Left renal pelvis (tissue), 4 donors: ENCODE data around the gene NCOA1. TPM values are rescaled to one million over a fixed set of nuclear protein-coding genes. Genes with fewer than 3 reads are reported as not detected.

Experiments used
- DNase-seq, 4 donors: peaks; one replicate each; pipeline ENCODE4 v3.0.0-alpha.2; 2013; ENCODE audit warnings: low read depth in 4 of 4, low spot score in 3 of 4
- polyA plus RNA-seq, 4 donors: library from polyadenylated mRNA; unstranded; fragments of 120-200 nt; gene quantifications; one replicate each; pipeline ENCODE4 v1.2.1, GENCODE V29; 2013; ENCODE audit not compliant: insufficient read length in 4 of 4

Gene NCOA1
- polyA plus RNA-seq, 4 donors, result 40.8 to 52.8 (median 50.1) TPM

- no peak for DNase-seq
These were observed 129.9 kb downstream of the NCOA1 start for GRCh38 chr2:24620936-24621335.

- no peak for DNase-seq
These were observed 130.9 kb downstream of the NCOA1 start for GRCh38 chr2:24621779-24622538.

GRCh38 chr2:24623535-24623934 is 132.5 kb downstream of the NCOA1 start:
- DNase-seq, result no peak

- no peak for DNase-seq
These were observed 134.7 kb downstream of the NCOA1 start for GRCh38 chr2:24625728-24626127.

- peak in 1 of 4 donors; percentile 3 for DNase-seq
These were observed 135.1 kb downstream of the NCOA1 start for GRCh38 chr2:24626131-24626530.

GRCh38 chr2:24628746-24629145 is 137.7 kb downstream of the NCOA1 start:
- no peak for DNase-seq

- no peak for DNase-seq
These were observed 141.1 kb downstream of the NCOA1 start for GRCh38 chr2:24632172-24632571.

- DNase-seq, result no peak
These were observed 144.1 kb downstream of the NCOA1 start for GRCh38 chr2:24635181-24635580.

GRCh38 chr2:24638568-24638967 is 147.5 kb downstream of the NCOA1 start:
- no peak for DNase-seq

GRCh38 chr2:24642351-24642750 is 151.3 kb downstream of the NCOA1 start:
- no peak for DNase-seq

GRCh38 chr2:24643051-24643450 is 152.0 kb downstream of the NCOA1 start:
- no peak for DNase-seq

- no peak for DNase-seq
These were observed 153.0 kb downstream of the NCOA1 start for GRCh38 chr2:24644032-24644431.

- DNase-seq, result no peak
These were observed 160.1 kb downstream of the NCOA1 start for GRCh38 chr2:24650997-24651642.

GRCh38 chr2:24651643-24652003 is 160.6 kb downstream of the NCOA1 start:
- no peak for DNase-seq

- no peak for DNase-seq
These were observed 161.5 kb downstream of the NCOA1 start for GRCh38 chr2:24652265-24653182.

- no peak for DNase-seq
These were observed 166.8 kb downstream of the NCOA1 start for GRCh38 chr2:24657818-24658217.

- no peak for DNase-seq
These were observed 167.6 kb downstream of the NCOA1 start for GRCh38 chr2:24658531-24659202.

GRCh38 chr2:24659862-24660261 is 168.8 kb downstream of the NCOA1 start:
- DNase-seq, result no peak

GRCh38 chr2:24667542-24667941 is 176.5 kb downstream of the NCOA1 start:
- DNase-seq, result no peak

- DNase-seq, result no peak
These were observed 180.2 kb downstream of the NCOA1 start for GRCh38 chr2:24671230-24671629.

- no peak for DNase-seq
These were observed 181.5 kb downstream of the NCOA1 start for GRCh38 chr2:24672589-24672988.
